Right forelimb (tissue), 1 donor: Measurements from ENCODE around the gene WWP2.
"Not testable (repeated sequence)": the region's sequence is repeated elsewhere in the genome, so short reads cannot be mapped to it uniquely, and the experiment has no call there.

Source experiments
- DNase-seq: peaks from one replicate; pipeline ENCODE4 v3.0.0-alpha.2; 2018

Gene WWP2

GRCh38 chr16:69951017-69951671 is 189.0 kb downstream of the WWP2 start, which contains the start of gene CLEC18A:
Gene CLEC18A, plus strand, starts transcription at chr16:69951334. Its CDS starts 33 bp downstream, at chr16:69951367.
- not testable (repeated sequence) for DNase-seq

GRCh38 chr16:69951672-69952031 is 189.5 kb downstream of the WWP2 start:
- not testable (repeated sequence) for DNase-seq

GRCh38 chr16:69952116-69952515 is 190.0 kb downstream of the WWP2 start:
- DNase-seq, result peak; percentile 7

- DNase-seq, result peak; percentile 20
Observed at GRCh38 chr16:69952572-69953355, 190.6 kb downstream of the WWP2 start.

GRCh38 chr16:69954241-69954640 is 192.1 kb downstream of the WWP2 start:
- peak; percentile 30 for DNase-seq

GRCh38 chr16:69963312-69963711 is 201.2 kb downstream of the WWP2 start:
- not testable (repeated sequence) for DNase-seq

GRCh38 chr16:69964960-69965660 is 203.0 kb downstream of the WWP2 start:
- not testable (repeated sequence) for DNase-seq

GRCh38 chr16:69965661-69966054 is 203.5 kb downstream of the WWP2 start:
- DNase-seq, result not testable (repeated sequence)

- not testable (repeated sequence) for DNase-seq
Observed at GRCh38 chr16:69967688-69968087, 205.6 kb downstream of the WWP2 start.

- not testable (repeated sequence) for DNase-seq
Observed at GRCh38 chr16:69968125-69968524, 206.0 kb downstream of the WWP2 start.

- DNase-seq, result not testable (repeated sequence)
Observed at GRCh38 chr16:69969657-69970056, 207.5 kb downstream of the WWP2 start.

GRCh38 chr16:69972120-69972519 is 210.0 kb downstream of the WWP2 start:
- not testable (repeated sequence) for DNase-seq

- not testable (repeated sequence) for DNase-seq
Observed at GRCh38 chr16:69972935-69973334, 210.8 kb downstream of the WWP2 start.

GRCh38 chr16:69985196-69985595 is 223.1 kb downstream of the WWP2 start:
- not testable (repeated sequence) for DNase-seq
